Measurements from ENCODE around the gene EVI5.

EVI5 gene

DNA sequence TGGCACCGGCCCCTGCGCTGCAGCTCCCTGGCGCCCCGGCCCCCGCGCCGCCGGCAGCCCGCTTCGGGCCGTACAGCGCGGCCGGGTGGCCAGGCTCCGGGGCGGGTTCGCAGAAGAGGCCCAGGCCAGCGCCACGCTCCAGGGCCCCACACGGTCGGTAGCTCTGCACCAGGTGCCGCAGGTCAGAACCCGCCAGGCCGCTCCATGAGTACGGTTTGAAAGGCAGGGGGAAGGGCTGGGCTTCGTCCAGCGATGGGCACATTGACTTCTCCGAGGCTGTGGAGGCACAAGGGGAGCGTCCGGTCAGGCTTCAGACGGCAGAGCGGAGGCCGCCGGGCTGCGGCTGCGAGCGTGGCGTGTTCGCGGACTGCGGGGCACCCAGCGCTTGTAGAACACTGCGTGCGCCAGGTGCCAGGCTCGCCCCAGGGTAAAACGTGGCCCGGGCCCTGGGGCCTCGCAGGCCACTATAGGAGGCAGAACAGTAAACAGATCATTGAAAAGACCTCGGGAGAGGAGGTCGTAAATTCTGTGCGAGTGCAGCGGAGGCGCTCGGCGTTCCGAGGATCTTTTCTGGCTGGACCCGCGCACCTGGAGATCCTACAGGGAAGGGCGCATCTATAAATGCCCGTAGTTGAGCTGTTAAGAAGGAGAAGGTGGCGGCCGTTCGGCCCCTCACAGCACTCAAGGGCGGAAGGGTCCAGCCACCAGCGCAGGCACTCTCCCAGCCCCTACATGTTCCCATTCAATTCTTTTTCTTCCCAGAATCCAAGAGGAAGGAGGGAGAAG lies 303.9 kb downstream of the EVI5 start:
- no peaks in the 10 kb centered on the region for H3K9me3 ChIP-seq (ENCODE audit: insufficient read depth, low read length)
- peaks cover 7% of the 10 kb centered on the region for H3K27me3 ChIP-seq (ENCODE audit: low read depth, low read length)
- H3K79me2 ChIP-seq (ENCODE audit: low read length): no peaks in the 10 kb centered on the region
- peaks cover 18% of the 10 kb centered on the region for H3K4me1 ChIP-seq (ENCODE audit: low read length)
- no peaks in the 10 kb centered on the region for H4K20me1 ChIP-seq (ENCODE audit: insufficient read depth, low read length)
- no peak for TF ChIP-seq EZH2phosphoT487 (IDR thresholded peaks at IDR 0.05; ENCODE audit: low read depth)
- TF ChIP-seq, protein P1, sequence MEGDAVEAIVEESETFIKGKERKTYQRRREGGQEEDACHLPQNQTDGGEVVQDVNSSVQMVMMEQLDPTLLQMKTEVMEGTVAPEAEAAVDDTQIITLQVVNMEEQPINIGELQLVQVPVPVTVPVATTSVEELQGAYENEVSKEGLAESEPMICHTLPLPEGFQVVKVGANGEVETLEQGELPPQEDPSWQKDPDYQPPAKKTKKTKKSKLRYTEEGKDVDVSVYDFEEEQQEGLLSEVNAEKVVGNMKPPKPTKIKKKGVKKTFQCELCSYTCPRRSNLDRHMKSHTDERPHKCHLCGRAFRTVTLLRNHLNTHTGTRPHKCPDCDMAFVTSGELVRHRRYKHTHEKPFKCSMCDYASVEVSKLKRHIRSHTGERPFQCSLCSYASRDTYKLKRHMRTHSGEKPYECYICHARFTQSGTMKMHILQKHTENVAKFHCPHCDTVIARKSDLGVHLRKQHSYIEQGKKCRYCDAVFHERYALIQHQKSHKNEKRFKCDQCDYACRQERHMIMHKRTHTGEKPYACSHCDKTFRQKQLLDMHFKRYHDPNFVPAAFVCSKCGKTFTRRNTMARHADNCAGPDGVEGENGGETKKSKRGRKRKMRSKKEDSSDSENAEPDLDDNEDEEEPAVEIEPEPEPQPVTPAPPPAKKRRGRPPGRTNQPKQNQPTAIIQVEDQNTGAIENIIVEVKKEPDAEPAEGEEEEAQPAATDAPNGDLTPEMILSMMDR (IDR thresholded peaks at IDR 0.05; ENCODE audit: low read depth, low read length): no peak
- no peak overlapping the region for H2AFZ ChIP-seq (ENCODE audit: low read depth, low read length)
- no peak overlapping the region for H3K4me2 ChIP-seq (ENCODE audit: low read length)
- no peak overlapping the region for H3K4me3 ChIP-seq (ENCODE audit: low read length)
- H3K9ac ChIP-seq (ENCODE audit: low read length): no peak overlapping the region
- no peak overlapping the region for H3K27ac ChIP-seq (ENCODE audit: low read length)
- H3K36me3 ChIP-seq (replicated peaks; ENCODE audit: low read depth, low read length): peaks cover 5% of the 10 kb centered on the region

DNA sequence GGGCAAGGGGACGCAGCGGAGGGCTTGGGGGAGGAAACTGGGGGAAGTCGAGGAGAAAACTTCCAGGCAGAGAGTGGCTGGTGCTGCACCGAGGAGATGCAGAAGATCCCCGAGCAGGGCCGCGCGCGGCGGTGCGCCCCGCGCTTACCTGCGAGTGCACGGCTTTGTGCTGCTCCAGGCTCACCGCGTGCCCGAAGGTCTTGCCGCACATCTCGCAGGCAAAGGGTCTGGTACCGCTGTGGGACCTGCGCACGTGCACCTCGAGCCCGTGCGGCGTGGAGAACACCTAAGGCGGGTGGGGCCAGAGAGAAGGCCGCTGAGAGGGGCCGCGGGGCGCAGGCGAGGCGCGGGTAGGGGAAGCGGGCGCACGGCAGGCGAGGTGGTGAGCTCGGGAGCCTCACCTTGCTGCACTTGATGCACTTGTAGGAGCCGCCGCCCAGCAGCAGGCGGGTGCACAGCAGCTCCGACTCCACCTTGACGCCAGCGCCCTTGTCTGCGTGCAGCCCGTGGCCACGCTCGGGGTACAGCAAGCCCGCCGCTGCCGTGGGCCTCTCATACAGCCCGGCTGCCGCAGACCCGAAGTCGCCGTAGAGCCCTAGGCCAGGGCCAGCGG lies 304.6 kb downstream of the EVI5 start:
- no peaks in the 10 kb centered on the region for H3K9me3 ChIP-seq (ENCODE audit: insufficient read depth, low read length)
- H3K4me1 ChIP-seq (ENCODE audit: low read length): peaks cover 25% of the 10 kb centered on the region
- H2AFZ ChIP-seq (ENCODE audit: low read depth, low read length): no peak overlapping the region
- no peak overlapping the region for H3K27ac ChIP-seq (ENCODE audit: low read length)
- no peak overlapping the region for H3K9ac ChIP-seq (ENCODE audit: low read length)
- no peaks in the 10 kb centered on the region for H4K20me1 ChIP-seq (ENCODE audit: insufficient read depth, low read length)
- no peaks in the 10 kb centered on the region for H3K79me2 ChIP-seq (ENCODE audit: low read length)
- H3K36me3 ChIP-seq (replicated peaks; ENCODE audit: low read depth, low read length): peaks cover 9% of the 10 kb centered on the region
- H3K4me3 ChIP-seq (ENCODE audit: low read length): no peak overlapping the region
- no peak for TF ChIP-seq EZH2phosphoT487 (IDR thresholded peaks at IDR 0.05; ENCODE audit: low read depth)
- TF ChIP-seq, protein P1 (IDR thresholded peaks at IDR 0.05; ENCODE audit: low read depth, low read length): no peak
- no peak overlapping the region for H3K4me2 ChIP-seq (ENCODE audit: low read length)
- peaks cover 7% of the 10 kb centered on the region for H3K27me3 ChIP-seq (ENCODE audit: low read depth, low read length)

DNA sequence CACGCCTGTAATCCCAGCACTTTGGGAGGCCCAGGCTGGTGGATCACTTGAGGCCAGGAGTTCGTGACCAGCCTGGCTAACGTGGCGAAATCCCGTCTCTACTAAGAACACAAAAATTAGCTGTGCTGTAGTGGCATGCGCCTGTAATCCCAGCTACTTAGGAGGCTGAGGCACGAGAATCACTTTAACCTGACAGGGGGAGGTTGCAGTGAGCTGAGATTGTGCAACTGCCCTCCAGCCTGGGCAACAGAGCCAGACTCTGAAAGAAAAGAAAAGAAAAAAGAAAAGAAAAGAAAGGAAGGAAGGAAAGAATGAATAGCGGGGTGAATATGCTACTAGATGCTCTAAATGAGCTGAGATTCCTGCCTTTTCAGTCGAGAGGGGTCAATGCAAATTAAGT lies 305.3 kb downstream of the EVI5 start:
- Histone ChIP-seq H3K27ac (ENCODE audit: low read length) (no peak overlapping the region), H4K20me1 (ENCODE audit: insufficient read depth, low read length) (no peaks in the 10 kb centered on the region), H3K9me3 (ENCODE audit: insufficient read depth, low read length) (no peaks in the 10 kb centered on the region), H3K4me3 (ENCODE audit: low read length) (no peak overlapping the region), H3K27me3 (ENCODE audit: low read depth, low read length) (peaks cover 7% of the 10 kb centered on the region), H3K9ac (ENCODE audit: low read length) (no peak overlapping the region), H3K4me1 (ENCODE audit: low read length) (peaks cover 32% of the 10 kb centered on the region), H3K36me3 (replicated peaks; ENCODE audit: low read depth, low read length) (peaks cover 12% of the 10 kb centered on the region), H3K79me2 (ENCODE audit: low read length) (no peaks in the 10 kb centered on the region), H2AFZ (ENCODE audit: low read depth, low read length) (no peak overlapping the region), H3K4me2 (ENCODE audit: low read length) (no peak overlapping the region)
- no peak for TF ChIP-seq EZH2phosphoT487 (IDR thresholded peaks at IDR 0.05; ENCODE audit: low read depth)
- TF ChIP-seq, protein P1 (IDR thresholded peaks at IDR 0.05; ENCODE audit: low read depth, low read length): no peak

DNA sequence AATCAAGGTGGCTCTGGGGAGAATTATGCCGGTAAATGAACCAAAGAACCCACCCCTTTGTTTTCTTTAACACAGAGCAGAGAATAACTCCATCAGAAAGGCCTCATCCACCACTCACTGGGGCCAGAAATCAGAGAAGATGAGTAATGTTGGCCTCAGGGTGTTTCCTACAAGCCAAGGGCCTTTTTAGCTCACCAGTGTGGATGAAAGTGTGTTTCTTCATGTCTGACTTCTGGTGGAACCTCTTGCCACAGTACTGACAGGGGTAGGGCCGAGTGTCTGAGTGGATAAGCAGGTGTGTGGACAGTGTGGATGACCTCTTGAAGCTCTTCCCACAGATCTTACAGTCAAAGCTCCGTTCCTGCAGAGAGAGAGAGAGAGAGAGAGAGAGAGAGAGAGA lies 306.5 kb downstream of the EVI5 start:
- Histone ChIP-seq H3K27me3 (ENCODE audit: low read depth, low read length) (peaks cover 7% of the 10 kb centered on the region), H3K27ac (ENCODE audit: low read length) (no peak overlapping the region), H3K9me3 (ENCODE audit: insufficient read depth, low read length) (no peaks in the 10 kb centered on the region), H3K4me2 (ENCODE audit: low read length) (no peak overlapping the region), H2AFZ (ENCODE audit: low read depth, low read length) (no peak overlapping the region), H3K9ac (ENCODE audit: low read length) (no peak overlapping the region), H4K20me1 (ENCODE audit: insufficient read depth, low read length) (no peaks in the 10 kb centered on the region), H3K4me3 (ENCODE audit: low read length) (no peak overlapping the region), H3K36me3 (replicated peaks; ENCODE audit: low read depth, low read length) (peaks cover 12% of the 10 kb centered on the region), H3K79me2 (ENCODE audit: low read length) (no peaks in the 10 kb centered on the region), H3K4me1 (ENCODE audit: low read length) (peaks cover 44% of the 10 kb centered on the region)
- TF ChIP-seq, protein P1 (IDR thresholded peaks at IDR 0.05; ENCODE audit: low read depth, low read length): no peak
- no peak for TF ChIP-seq EZH2phosphoT487 (IDR thresholded peaks at IDR 0.05; ENCODE audit: low read depth)

Data from OCI-LY3 (cell line).